HepG2 (cell line): ENCODE results near the gene BPIFA1. TPM values are rescaled to one million over a fixed set of nuclear protein-coding genes. Genes with fewer than 3 reads are reported as not detected.
A peak's percentile ranks its signal among the peaks of the same experiment; 100 is the strongest.

Experiments
- ARHGAP35 ChIP-seq: sonication (generic); formaldehyde crosslinking; IDR thresholded peaks from 2 replicates; pipeline ENCODE4 v1.9.0; 2022; ENCODE audit warnings: mild to moderate bottlenecking, inconsistent platforms, moderate library complexity, missing genetic modification reagents, borderline replicate concordance
- GABPB1 ChIP-seq: IDR thresholded peaks from 2 replicates; pipeline ENCODE4 v1.6.1; 2016; ENCODE audit warnings: mild to moderate bottlenecking, missing genetic modification reagents, moderate library complexity, missing compliant biosample characterization
- HES4 ChIP-seq: sonication (generic); formaldehyde crosslinking; IDR thresholded peaks from 2 replicates; pipeline ENCODE4 v1.9.0; 2021; ENCODE audit warnings: mild to moderate bottlenecking, missing genetic modification reagents, borderline replicate concordance
- MEF2D ChIP-seq: sonication (generic); formaldehyde crosslinking; IDR thresholded peaks from 2 replicates; pipeline ENCODE4 v1.5.1; 2020; ENCODE audit warnings: mild to moderate bottlenecking, missing genetic modification reagents
- NR2F2 ChIP-seq: IDR thresholded peaks from 2 replicates; pipeline ENCODE4 v1.6.1; 2012; ENCODE audit warnings: low read depth, inconsistent platforms, borderline replicate concordance
- PAX8 ChIP-seq: sonication (generic); formaldehyde crosslinking; IDR thresholded peaks from 2 replicates; pipeline ENCODE4 v1.8.0; 2022; ENCODE audit warnings: mild to moderate bottlenecking, missing genetic modification reagents, borderline replicate concordance
- SAP130 ChIP-seq: IDR thresholded peaks from 2 replicates; pipeline ENCODE4 v1.6.1; 2016; ENCODE audit warnings: low read depth
- ZBTB20 ChIP-seq: sonication (generic); formaldehyde crosslinking; IDR thresholded peaks from 2 replicates; pipeline ENCODE4 v1.8.1; 2023; ENCODE audit warnings: missing genetic modification reagents, low read depth, mild to moderate bottlenecking, borderline replicate concordance
- ZFP41 ChIP-seq: sonication (generic); formaldehyde crosslinking; IDR thresholded peaks from 2 replicates; pipeline ENCODE4 v1.4.0; 2020; ENCODE audit warnings: mild to moderate bottlenecking, missing genetic modification reagents, borderline replicate concordance
- ZNF3 ChIP-seq: IDR thresholded peaks from 2 replicates; pipeline ENCODE4 v1.7.0; 2017; ENCODE audit warnings: inconsistent platforms
- ZNF496 ChIP-seq: sonication (generic); formaldehyde crosslinking; IDR thresholded peaks from 2 replicates; pipeline ENCODE4 v1.8.1; 2023; ENCODE audit warnings: mild to moderate bottlenecking, moderate library complexity, missing genetic modification reagents; ENCODE audit not compliant: insufficient replicate concordance
- ZNF501 ChIP-seq: sonication (generic); formaldehyde crosslinking; IDR thresholded peaks from 2 replicates; pipeline ENCODE4 v1.5.1; 2020; ENCODE audit warnings: mild to moderate bottlenecking, moderate library complexity, missing genetic modification reagents
- ZNF589 ChIP-seq: sonication (generic); formaldehyde crosslinking; conservative IDR thresholded peaks from 2 replicates; pipeline ENCODE4 v1.8.0; 2022; ENCODE audit warnings: mild to moderate bottlenecking, moderate library complexity, missing genetic modification reagents
- ZNF768 ChIP-seq: sonication (generic); formaldehyde crosslinking; IDR thresholded peaks from 2 replicates; pipeline ENCODE4 v1.4.0; 2020; ENCODE audit warnings: missing genetic modification reagents
- ZNF792 ChIP-seq: IDR thresholded peaks from 2 replicates; pipeline ENCODE4 v1.6.1; 2016
- polyA plus RNA-seq, 8 experiments: library from polyadenylated mRNA; depleted of rRNA in 3 of 8; stranded (reverse) in 7 of 8; unstranded in 1 of 8; fragments of >200 nt; fragmentation: Illumina TruSeq in 4 of 8; extraction: Trizol in 4 of 8; gene quantifications; 2 replicates each; pipeline versions ENCODE4 v1.2.1 to v1.2.3, GENCODE V29; 2011 to 2016; ENCODE audit warnings: low read depth in 4 of 8, missing spikeins in 1 of 8, mixed read lengths in 1 of 8; ENCODE audit not compliant: insufficient read depth in 1 of 8
- total RNA-seq, 5 experiments: library from RNA; depleted of rRNA; stranded (reverse); fragments of >200 nt; fragmentation: Illumina TruSeq; extraction: Trizol; gene quantifications; 2 replicates each; pipeline ENCODE4 v1.2.3, GENCODE V29; 2016; ENCODE audit warnings: low read depth in 1 of 5
- TF ChIP-seq, protein P1 (sequence below): sonication (generic); formaldehyde crosslinking; IDR thresholded peaks from 2 replicates; pipeline ENCODE4 v1.4.0; 2020; ENCODE audit warnings: missing genetic modification reagents
- TF ChIP-seq, protein P2 (sequence below): sonication (generic); formaldehyde crosslinking; IDR thresholded peaks from 2 replicates; pipeline ENCODE4 v1.8.1; 2023; ENCODE audit warnings: mild to moderate bottlenecking, moderate library complexity, missing genetic modification reagents
- TF ChIP-seq, protein P3 (sequence below): sonication (generic); formaldehyde crosslinking; IDR thresholded peaks from 2 replicates; pipeline ENCODE4 v1.4.0; 2020; ENCODE audit warnings: missing genetic modification reagents, borderline replicate concordance
- TF ChIP-seq, protein P4 (sequence below): sonication (generic); formaldehyde crosslinking; IDR thresholded peaks from 2 replicates; pipeline ENCODE4 v1.9.0; 2021; ENCODE audit warnings: missing genetic modification reagents, mild to moderate bottlenecking, borderline replicate concordance
- TF ChIP-seq, protein P5 (sequence below): sonication (generic); formaldehyde crosslinking; IDR thresholded peaks from 2 replicates; pipeline ENCODE4 v1.4.0; 2020; ENCODE audit warnings: low read depth, mild to moderate bottlenecking, missing genetic modification reagents

BPIFA1 gene
- total and polyA plus RNA-seq, 2 of the 13 experiments (the other 11 are each of a cell fraction or from before 2014, with no cell fraction given), result not detected

DNA sequence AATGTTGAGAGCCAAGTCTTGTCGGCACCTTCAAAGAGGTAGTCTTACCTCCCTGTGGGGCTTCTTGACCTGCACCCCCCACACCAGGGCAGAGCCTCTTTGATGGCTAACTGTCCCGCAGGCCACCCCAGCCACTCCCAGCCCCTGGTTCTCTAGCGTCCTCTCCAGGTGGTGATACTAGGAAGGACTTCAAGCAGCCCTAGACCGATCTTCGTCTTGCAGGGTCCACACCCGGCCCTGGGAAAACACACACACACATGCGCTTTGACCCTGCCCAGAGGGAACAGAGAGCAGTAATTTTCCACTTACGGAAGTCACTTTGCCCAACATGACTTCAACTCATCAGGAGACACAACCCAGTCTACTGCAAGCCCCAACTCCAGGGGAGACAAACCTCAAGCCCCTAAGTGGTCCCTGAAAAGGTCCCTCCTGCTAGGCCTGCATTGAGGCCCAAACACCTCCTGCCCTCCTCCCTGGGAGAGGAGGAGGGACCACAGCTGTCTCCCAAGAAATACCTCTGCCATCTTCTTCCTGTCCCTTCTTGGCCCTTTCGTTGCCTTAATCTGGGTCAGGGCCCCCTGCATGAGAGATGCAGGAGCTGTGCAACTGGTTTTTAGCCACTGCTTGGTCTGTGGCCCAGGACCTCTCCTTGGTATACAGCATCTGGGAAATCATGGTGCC is 44.3 kb downstream of the BPIFA1 start (continued):
- 0 out of 2 replicates have a peak, but pooled peaks have one; percentile 16 for TF ChIP-seq ZNF768 (CRISPR knock-in tag)
- 0 out of 2 replicates have a peak, but pooled peaks have one; percentile 71 for TF ChIP-seq ARHGAP35 (CRISPR knock-in tag)
- TF ChIP-seq PAX8 (CRISPR knock-in tag), result 0 out of 2 replicates have a peak, but pooled peaks have one; percentile 60
- TF ChIP-seq ZBTB20, result peak; percentile 62; the same call in 1 of the 2 replicates
- peak; percentile 4; the same call in 1 of the 2 replicates for TF ChIP-seq NR2F2
- peak; percentile 36; the same call in 1 of the 2 replicates for TF ChIP-seq ZNF792 (CRISPR knock-in tag)
- TF ChIP-seq ZNF501 (CRISPR knock-in tag), result peak; percentile 60; the same call in 1 of the 2 replicates
- TF ChIP-seq GABPB1 (CRISPR knock-in tag), result peak; percentile 60
- TF ChIP-seq, protein P1, sequence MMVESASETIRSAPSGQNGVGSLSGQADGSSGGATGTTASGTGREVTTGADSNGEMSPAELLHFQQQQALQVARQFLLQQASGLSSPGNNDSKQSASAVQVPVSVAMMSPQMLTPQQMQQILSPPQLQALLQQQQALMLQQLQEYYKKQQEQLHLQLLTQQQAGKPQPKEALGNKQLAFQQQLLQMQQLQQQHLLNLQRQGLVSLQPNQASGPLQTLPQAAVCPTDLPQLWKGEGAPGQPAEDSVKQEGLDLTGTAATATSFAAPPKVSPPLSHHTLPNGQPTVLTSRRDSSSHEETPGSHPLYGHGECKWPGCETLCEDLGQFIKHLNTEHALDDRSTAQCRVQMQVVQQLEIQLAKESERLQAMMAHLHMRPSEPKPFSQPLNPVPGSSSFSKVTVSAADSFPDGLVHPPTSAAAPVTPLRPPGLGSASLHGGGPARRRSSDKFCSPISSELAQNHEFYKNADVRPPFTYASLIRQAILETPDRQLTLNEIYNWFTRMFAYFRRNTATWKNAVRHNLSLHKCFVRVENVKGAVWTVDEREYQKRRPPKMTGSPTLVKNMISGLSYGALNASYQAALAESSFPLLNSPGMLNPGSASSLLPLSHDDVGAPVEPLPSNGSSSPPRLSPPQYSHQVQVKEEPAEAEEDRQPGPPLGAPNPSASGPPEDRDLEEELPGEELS, result 0 out of 2 replicates have a peak, but pooled peaks have one; percentile 49
- TF ChIP-seq MEF2D (CRISPR knock-in tag), result no peak; the same call in 1 of the 2 replicates
- TF ChIP-seq, protein P2, sequence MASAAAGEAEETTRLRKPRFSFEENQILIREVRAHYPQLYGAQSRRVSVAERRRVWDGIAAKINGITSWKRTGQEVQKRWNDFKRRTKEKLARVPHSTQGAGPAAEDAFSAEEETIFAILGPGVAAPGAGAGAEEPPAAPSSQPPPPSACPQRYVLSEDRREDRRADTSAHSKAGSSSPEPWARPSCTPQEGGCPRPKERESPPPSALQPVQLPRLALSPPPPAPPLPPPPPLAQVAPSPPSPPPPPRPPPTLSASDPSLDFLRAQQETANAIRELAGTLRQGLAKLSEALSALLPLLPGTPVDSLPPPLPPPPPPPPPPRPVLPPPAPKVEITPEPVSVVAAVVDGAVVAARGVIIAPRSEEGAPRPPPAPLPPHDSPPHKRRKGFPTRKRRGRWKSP, result 0 out of 2 replicates have a peak, but pooled peaks have one; percentile 21
- TF ChIP-seq ZNF3 (CRISPR knock-in tag), result no peak
- TF ChIP-seq ZNF589 (CRISPR knock-in tag), result no peak
- TF ChIP-seq ZFP41, result peak; percentile 58; the same call in 1 of the 2 replicates
- TF ChIP-seq SAP130 (CRISPR knock-in tag), result peak; percentile 73
- TF ChIP-seq HES4, result peak; percentile 89
- TF ChIP-seq, protein P3, sequence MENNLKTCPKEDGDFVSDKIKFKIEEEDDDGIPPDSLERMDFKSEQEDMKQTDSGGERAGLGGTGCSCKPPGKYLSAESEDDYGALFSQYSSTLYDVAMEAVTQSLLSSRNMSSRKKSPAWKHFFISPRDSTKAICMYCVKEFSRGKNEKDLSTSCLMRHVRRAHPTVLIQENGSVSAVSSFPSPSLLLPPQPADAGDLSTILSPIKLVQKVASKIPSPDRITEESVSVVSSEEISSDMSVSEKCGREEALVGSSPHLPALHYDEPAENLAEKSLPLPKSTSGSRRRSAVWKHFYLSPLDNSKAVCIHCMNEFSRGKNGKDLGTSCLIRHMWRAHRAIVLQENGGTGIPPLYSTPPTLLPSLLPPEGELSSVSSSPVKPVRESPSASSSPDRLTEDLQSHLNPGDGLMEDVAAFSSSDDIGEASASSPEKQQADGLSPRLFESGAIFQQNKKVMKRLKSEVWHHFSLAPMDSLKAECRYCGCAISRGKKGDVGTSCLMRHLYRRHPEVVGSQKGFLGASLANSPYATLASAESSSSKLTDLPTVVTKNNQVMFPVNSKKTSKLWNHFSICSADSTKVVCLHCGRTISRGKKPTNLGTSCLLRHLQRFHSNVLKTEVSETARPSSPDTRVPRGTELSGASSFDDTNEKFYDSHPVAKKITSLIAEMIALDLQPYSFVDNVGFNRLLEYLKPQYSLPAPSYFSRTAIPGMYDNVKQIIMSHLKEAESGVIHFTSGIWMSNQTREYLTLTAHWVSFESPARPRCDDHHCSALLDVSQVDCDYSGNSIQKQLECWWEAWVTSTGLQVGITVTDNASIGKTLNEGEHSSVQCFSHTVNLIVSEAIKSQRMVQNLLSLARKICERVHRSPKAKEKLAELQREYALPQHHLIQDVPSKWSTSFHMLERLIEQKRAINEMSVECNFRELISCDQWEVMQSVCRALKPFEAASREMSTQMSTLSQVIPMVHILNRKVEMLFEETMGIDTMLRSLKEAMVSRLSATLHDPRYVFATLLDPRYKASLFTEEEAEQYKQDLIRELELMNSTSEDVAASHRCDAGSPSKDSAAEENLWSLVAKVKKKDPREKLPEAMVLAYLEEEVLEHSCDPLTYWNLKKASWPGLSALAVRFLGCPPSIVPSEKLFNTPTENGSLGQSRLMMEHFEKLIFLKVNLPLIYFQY, result peak; percentile 55; the same call in 1 of the 2 replicates
- no peak for TF ChIP-seq ZNF496
- TF ChIP-seq, protein P4, sequence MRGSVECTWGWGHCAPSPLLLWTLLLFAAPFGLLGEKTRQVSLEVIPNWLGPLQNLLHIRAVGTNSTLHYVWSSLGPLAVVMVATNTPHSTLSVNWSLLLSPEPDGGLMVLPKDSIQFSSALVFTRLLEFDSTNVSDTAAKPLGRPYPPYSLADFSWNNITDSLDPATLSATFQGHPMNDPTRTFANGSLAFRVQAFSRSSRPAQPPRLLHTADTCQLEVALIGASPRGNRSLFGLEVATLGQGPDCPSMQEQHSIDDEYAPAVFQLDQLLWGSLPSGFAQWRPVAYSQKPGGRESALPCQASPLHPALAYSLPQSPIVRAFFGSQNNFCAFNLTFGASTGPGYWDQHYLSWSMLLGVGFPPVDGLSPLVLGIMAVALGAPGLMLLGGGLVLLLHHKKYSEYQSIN (CRISPR knock-in tag), result no peak
- TF ChIP-seq, protein P5, sequence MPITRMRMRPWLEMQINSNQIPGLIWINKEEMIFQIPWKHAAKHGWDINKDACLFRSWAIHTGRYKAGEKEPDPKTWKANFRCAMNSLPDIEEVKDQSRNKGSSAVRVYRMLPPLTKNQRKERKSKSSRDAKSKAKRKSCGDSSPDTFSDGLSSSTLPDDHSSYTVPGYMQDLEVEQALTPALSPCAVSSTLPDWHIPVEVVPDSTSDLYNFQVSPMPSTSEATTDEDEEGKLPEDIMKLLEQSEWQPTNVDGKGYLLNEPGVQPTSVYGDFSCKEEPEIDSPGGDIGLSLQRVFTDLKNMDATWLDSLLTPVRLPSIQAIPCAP (CRISPR knock-in tag), result no peak
